ENCODE results near the gene PAX5.
A peak's percentile ranks its signal among the peaks of the same experiment; 100 is the strongest.

The PAX5 gene

DNA sequence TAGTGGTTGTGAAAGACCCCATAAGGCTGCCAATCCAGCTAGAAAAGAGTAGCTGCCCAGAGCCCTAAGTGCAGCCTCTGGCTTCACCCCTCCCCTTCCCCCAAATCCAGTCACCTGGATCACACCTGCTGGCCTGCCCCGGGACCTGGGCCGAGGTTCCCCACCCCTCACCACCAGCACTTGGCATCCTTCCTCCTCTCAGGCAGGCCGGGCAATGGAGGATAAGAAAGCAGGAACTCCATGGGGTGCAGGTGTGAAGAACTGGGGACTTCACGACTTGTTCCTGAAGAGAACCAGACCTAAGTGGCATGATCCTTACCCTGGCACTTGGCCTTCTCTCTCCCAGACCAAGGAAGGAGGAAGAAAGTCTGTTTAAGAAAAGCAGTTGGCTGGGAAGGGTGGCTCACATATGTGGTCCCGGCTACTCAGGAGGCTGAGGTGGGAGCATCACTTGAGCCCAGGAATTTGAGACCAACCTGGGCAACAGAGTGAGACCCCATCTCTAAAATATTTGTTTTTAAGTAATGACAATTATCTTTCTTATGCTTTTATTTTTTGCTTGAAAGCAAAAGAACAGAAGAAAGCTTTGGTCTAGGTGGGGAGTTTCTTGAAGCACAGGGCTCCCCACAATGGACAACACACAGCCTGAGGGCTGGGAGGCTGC, 131.1 kb downstream of the PAX5 start:
- no peak for DNase-seq (ENCODE audit: low read depth, low spot score)

DNA sequence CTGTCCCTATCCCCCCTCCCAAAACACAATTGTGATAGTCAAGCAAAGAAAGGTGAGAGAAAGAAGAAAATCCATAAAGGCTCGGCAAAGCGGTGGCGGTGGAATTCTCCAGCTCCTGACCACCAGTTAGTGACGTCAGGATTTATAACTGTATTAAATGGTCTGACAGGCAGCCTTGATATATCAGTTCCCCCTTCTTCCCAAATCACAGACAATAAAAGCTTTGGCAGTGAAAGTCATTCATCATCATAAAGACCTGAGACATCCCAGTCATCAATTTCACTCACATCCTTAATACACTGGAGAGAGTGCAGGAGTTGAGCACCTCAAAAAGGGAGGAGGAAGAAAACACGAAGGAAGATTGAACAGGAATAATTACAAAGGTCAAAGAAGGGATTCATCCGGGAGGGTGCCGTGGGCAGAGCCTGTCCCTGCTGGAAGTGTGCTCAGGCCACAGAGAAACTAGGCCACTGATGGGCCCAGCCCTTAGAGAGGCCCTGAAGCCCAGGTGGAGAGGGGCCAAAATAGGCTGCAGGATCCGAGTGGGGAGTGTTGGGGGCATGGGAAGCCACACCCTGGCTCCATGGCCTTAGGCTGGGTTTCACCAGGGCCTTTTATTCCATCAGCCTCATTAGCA, 131.9 kb downstream of the PAX5 start:
- DNase-seq (ENCODE audit: low read depth, low spot score) = no peak

DNA sequence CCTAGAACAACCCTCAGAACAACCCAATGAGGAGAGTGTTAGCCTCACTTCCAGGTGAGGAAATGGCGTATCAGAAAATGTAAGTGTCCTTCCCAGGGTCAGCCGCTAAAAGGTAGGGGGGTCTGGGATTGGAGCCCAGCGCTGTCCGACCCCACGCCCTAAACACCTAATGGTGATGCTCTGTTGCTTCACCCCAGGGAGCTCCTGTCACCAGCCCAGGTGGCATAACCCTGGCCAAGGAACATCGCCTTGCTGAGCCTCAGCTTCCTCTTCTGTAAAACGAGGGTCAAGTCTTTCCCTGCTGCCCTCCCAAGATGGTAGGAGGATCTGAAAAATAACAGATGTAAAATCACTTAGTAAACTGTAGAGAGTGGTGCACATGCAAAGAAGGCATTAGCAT, 132.5 kb downstream of the PAX5 start:
- no peak for DNase-seq (ENCODE audit: low read depth, low spot score)

DNA sequence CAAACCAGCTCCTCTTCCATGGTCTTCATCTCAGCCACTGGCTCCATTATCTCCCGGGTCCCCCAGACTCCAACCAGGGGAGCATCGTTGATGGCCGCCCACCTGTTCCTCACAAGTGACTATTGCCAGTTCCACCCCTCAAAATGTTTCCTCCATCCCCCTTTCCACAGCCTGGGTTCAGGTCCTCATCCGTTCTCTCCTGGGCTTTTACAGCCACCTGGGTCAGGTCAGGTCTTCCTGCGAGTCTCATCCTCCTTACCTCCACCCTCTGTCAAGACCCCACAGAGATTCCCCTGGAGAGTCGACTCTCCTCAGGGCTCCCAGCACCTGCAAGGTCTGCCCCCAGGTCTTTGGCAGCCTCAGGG, 133.2 kb downstream of the PAX5 start:
- no peak for DNase-seq (ENCODE audit: low read depth, low spot score)

DNA sequence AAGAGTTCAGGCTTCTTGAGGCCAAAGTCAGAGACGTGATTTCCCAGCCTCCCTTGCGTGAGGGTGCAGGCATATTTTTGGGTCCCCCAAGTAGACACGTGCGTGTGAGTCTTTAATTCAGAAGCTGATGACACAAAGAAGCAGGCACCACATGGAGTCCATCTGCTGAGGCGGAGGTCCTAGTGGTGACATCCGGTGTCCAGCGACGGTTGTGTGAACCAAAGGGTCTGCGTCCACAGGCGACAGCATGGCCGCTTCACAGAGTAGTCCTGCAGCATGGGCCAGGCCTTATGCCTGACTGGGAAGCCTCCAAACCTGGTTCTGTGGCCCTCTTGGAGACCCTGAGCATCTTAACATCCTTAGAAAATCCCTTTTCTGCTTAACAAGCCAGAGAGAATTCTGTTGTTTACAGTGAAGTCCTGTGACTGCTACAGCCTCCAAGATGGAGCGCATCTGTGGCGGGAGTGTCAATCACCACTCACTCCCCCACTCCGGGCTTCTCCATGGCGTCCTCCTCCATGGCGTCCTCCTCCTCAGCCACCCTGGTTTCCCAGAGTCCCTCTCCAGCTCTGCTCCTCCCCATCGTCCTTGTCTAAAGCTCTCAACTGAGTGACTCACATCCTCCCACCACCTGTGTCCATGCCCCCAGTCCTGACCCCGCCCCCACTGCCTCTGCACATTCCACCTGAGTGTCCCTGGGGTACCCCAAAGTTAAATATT, 133.8 kb downstream of the PAX5 start:
- no peak for DNase-seq (ENCODE audit: low read depth, low spot score)

DNA sequence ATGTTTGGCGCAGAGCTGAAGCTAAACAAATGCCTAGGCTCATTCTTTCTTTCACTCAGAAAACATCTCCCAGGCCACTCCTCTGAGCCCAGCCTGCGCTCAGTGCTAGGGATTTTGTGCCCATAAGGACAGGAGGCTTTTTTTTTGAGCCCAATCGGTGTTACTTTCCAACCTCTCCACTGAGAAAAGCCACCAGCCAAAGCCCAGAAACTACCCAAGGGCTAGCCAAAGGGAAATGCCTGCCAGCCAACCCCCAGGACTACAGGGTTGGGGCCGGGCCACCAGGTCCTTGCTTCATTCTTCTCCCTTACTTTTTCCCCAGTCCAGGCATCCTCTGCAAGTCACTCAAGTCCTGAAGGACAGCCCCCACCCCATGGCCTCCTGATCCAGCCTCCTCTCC, 134.7 kb downstream of the PAX5 start:
- DNase-seq (ENCODE audit: low read depth, low spot score) = no peak

DNA sequence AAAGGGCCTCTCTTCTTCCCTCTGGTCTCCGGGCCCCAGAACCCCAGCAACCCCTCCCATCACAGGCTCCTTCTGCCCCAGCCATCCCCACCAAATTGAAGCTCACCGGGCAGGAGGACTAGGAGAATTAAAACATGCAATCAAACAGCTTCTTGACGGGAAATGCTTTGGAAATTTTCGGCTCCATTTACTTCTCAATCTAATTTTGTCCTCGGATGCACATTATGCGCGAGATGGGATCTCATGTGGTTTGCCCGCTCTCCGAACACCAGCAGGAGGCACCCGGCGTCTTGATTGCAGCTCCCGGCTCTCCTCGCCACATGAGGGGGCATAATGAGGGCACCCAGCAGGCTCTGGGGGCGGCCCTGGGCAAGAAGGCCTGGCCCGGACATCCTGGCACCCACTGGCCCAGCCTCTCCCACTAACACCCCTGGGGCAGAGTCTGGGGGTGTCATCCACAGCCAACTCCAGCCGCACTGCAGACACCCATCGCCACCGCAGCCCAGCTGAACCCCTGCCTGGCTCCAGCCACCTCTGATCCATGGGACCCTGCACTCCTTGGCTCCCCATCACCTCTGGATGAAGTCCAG, 135.5 kb downstream of the PAX5 start:
- DNase-seq (ENCODE audit: low read depth, low spot score) = no peak

DNA sequence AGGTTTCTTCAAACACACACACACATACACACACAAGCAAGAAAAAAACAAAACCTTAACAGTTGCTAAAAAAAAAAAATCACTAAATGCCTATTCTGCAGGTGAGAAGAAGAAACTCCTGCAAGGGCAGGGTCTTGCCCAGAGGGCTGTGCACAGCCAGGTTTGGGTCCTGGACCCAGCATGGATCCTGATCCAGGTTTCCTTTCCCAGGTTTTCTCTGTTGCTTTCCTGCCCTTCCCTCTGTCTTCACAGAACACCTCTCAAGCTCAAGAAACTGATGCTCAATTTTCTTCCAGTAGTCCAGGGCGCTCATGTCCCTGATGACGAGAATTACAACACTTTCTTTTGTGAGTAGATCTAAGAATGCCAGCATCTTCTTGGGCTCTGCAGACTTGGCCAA, 136.6 kb downstream of the PAX5 start:
- DNase-seq (ENCODE audit: low read depth, low spot score) = no peak

DNA sequence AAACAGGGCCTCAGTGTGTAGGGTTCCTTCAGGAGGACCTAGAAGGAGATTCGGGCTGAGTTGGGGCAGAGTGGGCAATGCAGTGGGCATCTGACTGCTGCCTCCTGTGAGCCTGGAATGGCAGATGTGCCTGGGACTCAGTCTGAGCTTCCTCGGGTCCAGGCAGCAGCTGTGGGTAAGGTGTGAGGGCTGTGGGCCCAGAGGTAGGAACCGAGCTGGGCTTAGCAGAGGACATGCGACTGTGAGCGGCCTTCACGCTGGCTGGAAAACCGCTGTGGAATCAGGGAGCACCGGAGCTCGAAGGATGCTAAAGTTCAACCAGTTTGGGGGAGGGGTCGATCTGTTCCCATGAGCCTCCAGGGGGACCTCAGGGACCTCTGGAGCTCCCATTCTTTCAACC, 137.0 kb downstream of the PAX5 start:
- DNase-seq (ENCODE audit: low read depth, low spot score) = no peak

DNA sequence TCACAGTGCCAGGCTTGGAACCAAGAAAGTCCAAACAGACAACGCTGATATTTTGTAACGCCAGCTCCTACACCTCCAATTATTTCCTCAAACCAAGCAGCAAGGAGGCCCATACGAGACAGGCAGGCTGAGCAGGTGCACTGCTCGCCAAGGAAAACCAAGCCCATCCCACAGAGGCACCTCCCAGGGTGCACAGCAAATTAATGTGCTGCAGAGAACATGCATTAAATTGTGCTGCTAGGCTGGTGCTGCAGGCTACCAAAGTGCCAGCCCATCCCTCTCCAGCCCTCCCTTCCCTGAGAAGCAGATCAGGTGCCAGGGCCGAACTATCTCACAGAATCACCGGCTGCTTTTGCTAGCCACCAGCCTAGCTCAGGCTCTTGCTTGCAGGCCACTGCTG, 137.8 kb downstream of the PAX5 start:
- no peak for DNase-seq (ENCODE audit: low read depth, low spot score)

DNA sequence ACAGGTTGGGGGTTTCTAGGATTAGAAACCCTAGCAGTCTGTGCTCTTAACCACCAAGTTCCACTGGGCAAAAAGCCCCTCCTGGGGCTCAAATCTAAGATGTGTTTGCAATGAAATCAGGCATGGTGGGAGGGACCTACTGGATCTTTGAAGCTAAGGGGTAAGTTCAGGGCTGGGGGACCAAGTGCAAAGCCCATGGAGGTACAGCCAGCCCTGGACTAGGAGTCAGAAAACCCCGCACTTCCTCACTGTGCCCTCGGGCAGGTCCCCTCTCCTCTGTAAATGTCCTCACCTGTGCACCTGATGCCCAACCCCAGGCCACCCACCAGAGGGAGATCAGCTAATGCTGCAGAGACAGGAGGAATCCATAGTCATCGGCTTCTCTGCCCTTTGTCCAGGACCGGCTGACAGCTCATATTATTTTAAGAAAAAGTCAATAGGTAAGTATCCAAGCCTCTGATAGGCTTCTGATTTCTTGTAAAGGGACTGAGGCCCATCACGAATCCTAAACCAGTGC, 138.3 kb downstream of the PAX5 start:
- DNase-seq (ENCODE audit: low read depth, low spot score) = no peak

DNA sequence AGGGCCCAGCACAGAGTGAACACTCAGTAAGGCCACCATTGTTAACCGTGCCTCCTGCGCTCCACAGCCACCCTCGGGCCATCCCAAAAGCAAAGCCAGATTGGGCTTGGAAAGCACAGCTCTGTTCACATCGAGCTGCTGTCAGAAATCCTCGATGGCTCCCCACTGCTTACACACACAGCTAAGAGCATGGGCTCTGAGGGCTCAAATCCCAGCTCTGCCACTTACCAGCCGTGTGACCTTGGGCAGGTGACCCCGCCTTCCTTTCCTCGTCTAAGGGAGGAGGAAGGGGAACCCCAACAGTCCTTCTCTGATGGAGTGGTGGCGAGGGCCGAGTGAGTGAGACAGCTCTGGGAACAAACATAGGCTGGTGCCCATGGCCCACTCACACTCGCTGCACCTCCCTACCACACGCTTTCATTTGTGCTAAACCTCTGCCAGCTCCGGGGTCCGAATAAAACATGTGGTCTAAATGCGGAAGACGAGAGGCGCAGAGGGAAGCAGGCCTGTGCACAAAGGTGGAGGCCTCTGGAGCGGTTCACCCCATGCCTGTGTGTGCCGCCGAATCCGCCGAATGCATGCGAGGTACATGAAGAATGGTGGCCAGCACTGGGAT, 139.3 kb downstream of the PAX5 start:
- no peak for DNase-seq (ENCODE audit: low read depth, low spot score)

DNA sequence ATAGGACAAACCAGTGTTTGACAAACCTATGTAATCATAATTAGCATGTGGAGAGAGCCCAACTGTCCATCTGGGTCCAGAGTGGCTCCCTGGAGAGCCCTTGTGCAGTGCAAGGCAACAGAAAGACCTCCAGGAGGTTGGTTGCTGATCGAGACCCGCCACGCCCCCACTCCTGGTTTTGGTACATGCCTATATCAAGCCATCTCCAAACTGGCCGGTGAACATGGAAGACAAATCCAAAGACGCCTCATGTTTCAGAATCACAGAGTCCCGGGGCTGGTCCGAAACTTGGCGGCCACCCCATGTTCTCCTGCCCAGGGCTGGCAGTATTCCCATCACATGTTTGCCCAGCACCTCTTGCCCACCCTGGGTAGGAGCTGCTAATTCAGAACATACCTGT, 140.2 kb downstream of the PAX5 start:
- DNase-seq (ENCODE audit: low read depth, low spot score) = no peak

DNA sequence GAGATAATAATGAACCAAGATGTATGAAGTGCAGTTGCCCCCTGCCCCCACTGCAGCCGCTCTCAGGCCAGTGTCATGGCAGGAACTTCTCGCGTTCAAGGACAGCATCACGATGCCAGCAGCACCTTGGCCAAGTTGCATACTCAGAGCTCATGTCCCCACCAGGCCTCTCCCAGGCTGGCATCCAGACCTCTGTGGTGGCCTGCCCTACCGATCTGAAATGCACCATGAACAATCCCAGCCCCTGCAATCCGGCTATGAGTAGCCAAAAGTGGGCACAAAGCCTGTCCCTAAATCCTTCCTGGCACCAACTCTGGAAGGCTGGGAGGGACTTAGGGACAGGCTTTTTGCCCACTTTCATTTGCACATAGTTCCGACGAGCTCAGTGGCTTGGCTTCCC, 140.9 kb downstream of the PAX5 start:
- peak; percentile 10 for DNase-seq (ENCODE audit: low read depth, low spot score)

DNA sequence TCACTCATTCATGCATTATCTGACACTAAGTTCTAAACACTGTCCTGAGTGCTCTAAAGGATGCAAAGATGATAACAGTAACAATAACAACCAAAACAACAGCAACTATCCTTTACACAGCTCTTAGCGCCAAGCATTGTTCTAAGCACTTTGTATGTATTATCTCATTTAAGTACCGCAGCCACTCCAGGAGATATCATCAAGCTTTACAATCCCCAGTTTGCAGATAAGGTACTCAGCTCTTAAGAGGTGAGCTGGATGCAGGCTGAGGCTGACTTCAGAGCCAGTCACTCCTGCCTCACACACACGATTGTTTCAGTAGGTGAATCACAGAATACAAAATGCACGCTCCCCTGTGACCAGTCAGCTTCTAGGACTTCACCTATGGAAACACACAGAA, 141.8 kb downstream of the PAX5 start:
- DNase-seq (ENCODE audit: low read depth, low spot score) = no peak

DNA sequence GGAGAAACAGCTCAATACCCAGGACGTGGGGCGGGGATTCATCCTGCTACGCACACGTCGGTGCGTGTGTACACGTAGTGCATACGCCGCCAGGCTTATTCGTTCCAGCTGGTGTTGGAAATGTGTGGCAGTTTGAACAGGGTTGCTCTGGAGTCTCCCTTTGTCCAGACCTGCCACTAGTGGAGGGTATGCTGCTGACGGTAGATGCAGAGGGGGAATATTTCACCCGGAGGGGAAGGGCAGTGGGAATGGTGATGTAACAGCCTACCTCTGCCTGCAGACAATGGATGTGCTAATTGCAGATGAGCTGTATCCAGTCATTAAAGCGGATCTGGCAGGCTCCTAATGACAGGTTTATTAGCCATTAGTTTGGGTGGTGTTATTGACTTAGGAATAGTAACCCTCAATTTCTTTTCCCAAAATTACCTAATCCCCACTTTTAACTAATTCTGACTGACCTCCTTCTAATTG, 142.7 kb downstream of the PAX5 start:
- no peak for DNase-seq (ENCODE audit: low read depth, low spot score)

DNA sequence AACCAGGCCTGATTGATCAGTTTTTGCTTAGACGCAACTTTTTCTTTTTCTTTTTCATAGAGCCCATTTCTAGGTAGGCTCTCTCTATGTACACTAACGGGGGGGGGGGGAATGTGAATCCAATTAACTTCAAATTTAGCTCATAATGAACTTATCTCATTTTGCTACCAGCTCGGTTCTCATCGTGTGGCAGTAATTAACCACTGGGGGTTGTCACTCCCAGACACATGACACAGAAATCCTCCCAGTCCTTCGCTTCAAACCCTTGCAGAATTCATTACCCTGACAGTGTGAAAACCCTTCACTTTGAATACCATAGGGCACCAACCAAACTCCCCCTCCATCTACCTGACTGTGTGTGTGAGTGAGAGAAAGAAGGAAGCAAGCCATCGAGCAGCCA, 144.2 kb downstream of the PAX5 start:
- DNase-seq (ENCODE audit: low read depth, low spot score) = no peak

DNA sequence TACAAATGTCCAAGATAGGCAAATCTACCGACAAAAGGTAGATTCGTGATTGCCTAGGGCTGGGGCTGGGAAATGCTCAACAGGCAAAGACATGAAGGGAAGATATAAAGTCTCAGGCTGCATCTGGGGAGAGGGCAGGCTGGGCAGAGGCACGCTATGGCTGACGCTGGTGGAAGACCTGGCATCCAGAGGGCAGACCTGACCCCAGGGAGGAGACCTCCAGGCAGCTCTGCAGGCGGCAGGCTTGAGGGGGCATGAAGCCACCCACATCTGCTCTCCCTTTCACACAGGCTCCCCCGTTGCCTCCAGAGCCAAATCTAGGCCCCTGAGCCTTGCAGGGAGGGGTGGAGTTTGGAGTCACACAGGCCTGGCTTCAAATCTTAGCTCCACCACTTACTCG, 145.5 kb downstream of the PAX5 start:
- no peak for DNase-seq (ENCODE audit: low read depth, low spot score)

DNA sequence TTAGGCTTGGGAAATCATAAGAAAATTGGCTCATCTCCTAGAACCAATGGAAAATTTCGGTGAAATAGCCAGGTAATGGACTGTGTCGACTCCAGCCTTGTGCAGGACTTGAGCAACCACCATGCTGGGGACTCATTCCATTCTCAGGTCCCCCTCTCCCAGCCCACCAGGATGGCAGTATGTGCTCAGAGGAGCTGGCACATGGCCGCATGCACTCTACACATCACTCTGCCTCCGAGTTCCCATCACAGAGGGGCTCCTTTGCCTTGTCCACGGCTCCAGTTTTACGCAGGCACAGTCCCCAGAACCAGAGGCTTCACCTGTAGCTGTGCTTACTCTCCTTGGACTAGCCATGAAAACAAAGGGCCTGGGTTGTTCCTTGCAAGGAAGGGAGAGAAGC, 149.3 kb downstream of the PAX5 start:
- no peak for DNase-seq (ENCODE audit: low read depth, low spot score)

DNA sequence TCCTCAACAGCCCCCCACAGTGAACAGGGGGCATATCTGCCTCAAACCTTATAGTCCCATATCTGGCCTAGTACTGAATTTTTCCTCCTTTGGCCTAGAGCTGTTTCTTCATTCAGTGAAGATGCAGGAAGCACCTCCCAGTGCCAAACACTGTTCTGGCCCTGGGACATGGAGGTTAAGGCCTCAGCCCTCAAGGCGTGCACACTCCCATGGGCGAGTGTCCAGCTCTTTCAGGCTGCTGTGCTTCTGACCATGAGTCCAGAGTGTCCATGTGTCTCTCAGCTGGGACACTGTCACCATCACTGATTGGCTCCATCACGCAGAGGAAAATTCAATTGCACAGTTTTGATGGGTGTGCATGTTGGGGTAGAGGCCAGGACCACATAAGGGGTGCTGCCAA, 151.5 kb downstream of the PAX5 start:
- no peak for DNase-seq (ENCODE audit: low read depth, low spot score)

DNA sequence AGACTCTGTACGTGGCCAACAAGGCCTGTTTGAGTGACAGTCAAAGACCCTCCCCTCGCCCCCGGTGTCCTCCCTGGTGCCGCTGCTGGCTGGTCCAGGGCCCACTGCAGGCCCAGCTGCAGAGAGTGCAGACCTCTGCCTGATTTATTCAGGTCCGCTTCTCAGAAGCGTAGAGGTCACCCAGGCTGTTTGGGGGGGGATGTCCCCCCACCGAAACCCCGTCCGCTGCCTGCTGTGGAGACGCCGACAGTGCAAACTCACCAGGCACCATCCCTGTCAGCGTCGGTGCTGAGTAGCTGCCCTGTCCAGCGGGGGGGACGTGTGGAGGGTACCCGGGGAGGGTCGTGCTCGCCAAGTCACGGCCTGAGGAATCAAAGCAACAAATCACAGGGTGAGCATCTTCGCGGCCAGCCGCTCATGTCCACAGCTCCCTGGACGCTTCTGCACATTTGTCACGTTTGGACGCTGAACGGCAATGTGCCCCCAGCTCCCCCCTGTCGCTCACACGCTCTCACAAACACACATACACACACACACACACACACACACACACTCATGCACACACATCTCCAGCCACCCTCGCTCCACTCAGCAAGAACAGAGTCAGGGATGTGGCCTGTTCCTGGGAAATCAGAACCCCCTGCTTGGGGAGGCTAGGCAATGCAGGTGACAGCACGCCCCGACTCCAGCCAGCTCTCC, 152.2 kb downstream of the PAX5 start:
- DNase-seq (ENCODE audit: low read depth, low spot score) = no peak

DNA sequence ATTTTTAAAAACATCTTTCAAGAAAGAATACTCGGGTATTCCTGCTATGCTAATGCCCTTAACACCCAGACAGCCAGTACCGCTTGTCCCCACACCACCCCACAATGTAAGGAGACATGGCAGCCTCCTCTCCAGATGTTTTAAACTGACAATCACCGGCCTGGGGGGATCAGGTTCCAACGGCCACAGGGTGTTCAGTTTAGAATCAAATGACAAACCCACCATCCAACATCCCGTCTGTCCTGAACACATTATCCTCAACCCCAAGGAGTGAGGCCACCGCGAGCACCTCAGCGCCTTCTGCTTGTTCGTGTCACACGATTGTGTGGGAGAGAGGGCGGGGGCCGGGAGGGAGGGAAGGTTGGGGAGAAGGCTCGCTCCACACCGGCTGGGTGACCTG, 152.8 kb downstream of the PAX5 start:
- no peak for DNase-seq (ENCODE audit: low read depth, low spot score)

All from astrocyte of the hippocampus (primary cell).